Astrocyte of the spinal cord (primary cell): ENCODE data around the gene CRIM1.

Experiments
- DNase-seq: peaks from one replicate; pipeline ENCODE4 v3.0.0; 2011; ENCODE audit warnings: low read depth, low spot score
- H3K4me3 ChIP-seq: 2 replicates; pipeline ENCODE4 v1.5.1; 2011; ENCODE audit warnings: low read depth, mild to moderate bottlenecking, low read length, moderate library complexity
- in situ Hi-C: cut with HindIII; loops from 2 replicates; pipeline ENCODE4 v1.10.0; 2017; ENCODE audit warnings: low sequenced_read_pairs
- TF ChIP-seq, protein P1 (sequence below): IDR thresholded peaks from 2 replicates; pipeline ENCODE4 v1.5.1; 2012; ENCODE audit warnings: low read depth, mild to moderate bottlenecking, low read length, inconsistent platforms

The CRIM1 gene

DNA sequence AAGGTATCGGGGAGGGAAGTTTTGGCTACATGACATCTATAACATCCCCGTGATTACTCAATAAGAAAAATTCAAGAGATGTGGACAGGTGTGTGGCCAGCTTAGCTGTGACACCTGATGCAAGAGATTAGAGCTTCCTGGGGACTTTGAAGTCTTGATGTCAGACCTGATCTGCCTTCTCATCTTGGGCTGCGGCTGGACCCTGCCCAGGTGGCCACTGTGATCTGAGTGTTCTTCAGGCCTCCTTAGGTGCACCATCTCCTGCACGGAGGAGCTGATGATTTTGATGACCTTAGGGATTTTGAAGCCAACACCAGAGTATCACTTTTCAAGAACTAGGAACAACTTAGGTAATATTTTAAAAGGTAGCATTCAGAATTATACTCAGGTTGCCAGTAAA is 128.9 kb downstream of the CRIM1 start:
- no peak for DNase-seq
- TF ChIP-seq, protein P1, sequence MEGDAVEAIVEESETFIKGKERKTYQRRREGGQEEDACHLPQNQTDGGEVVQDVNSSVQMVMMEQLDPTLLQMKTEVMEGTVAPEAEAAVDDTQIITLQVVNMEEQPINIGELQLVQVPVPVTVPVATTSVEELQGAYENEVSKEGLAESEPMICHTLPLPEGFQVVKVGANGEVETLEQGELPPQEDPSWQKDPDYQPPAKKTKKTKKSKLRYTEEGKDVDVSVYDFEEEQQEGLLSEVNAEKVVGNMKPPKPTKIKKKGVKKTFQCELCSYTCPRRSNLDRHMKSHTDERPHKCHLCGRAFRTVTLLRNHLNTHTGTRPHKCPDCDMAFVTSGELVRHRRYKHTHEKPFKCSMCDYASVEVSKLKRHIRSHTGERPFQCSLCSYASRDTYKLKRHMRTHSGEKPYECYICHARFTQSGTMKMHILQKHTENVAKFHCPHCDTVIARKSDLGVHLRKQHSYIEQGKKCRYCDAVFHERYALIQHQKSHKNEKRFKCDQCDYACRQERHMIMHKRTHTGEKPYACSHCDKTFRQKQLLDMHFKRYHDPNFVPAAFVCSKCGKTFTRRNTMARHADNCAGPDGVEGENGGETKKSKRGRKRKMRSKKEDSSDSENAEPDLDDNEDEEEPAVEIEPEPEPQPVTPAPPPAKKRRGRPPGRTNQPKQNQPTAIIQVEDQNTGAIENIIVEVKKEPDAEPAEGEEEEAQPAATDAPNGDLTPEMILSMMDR, result no peak
- in situ Hi-C loops, result no loop called here
- no peak overlapping the region for H3K4me3 ChIP-seq

DNA sequence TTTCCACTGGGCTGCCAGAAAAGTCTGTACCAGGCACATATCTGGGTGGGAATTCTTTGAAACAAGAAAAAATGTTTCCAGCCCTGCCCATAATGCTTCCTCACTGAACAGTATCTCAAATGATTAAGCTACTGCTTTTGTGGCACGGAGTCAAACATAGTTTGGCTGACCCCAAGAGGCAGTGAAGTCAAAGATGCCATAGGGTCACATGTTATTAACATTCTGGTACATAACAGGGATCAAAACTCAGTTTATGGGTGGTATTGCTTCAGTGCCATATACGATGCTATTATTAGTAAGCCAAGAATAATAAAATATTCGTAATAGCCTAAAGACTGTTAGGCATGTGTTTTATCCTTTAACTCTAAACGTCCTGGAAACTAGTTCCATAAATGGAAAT is 129.9 kb downstream of the CRIM1 start:
- TF ChIP-seq, protein P1, result no peak
- in situ Hi-C loops, result no loop called here
- DNase-seq, result peak; percentile 84
- no peak overlapping the region for H3K4me3 ChIP-seq

DNA sequence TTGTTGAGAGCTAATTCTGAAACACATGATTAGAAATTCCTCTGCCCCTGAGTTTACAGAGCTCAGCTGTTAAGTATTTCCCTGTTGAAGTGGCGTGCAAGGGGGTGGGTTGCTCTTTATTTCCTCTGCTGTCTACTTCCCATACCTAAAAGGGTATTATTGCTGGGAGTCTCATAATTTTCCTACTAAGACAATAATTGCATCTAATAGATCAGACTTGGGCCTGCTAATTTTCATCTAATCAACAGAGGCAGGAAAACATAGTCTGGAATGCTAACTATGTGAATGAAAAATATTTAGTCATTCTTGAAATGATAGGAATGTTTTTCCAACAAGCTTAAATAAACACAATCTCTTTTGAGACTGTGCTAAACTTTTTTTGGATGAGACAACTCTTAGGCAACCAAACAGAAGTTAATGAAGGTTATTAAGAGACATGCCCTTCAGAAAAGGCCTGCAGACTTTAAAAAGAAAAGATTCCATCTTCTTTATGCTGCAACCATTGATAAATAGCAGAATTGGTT is 131.0 kb downstream of the CRIM1 start:
- TF ChIP-seq, protein P1, result no peak
- in situ Hi-C loops, result no loop called here
- peak; percentile 76 for DNase-seq
- no peak overlapping the region for H3K4me3 ChIP-seq

DNA sequence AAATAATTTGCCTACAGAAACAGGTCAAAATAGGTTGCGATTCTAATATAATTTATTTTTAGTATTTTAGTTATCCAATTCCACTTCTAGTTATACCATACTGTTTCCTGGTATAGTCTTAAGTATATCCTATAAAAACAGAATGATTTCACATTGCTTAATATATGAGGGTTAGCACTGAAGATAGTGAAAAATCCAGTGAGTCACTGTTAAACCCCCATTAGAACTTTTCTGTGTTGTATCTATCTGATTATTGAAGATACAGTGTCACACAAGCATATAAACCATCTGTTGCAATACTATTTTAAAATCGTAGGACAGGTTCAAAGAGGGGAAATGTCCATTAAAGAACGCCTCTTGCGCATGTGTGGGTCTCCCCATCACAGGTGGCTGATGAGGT is 132.4 kb downstream of the CRIM1 start:
- in situ Hi-C loops, result no loop called here
- no peak overlapping the region for H3K4me3 ChIP-seq
- TF ChIP-seq, protein P1, result no peak
- no peak for DNase-seq

DNA sequence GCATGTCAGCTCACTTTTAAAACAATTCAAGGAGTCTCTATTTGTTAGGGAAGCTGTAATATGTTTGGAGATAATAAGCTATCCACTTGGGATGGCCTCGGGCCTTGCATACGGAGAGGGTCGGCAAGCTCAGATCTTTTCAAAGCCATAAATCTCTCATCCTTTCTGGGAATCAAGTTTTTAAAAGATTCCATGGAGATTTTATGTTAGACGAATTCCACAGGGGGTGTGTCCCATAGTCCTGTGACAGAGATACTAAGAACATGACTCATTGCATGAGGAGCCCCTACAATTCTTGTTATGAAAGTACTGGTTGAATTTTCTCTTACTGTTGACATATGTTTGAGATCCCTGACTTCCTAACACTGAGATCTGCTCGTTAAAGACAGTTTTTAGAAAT is 133.7 kb downstream of the CRIM1 start:
- TF ChIP-seq, protein P1, result no peak
- H3K4me3 ChIP-seq, result no peak overlapping the region
- peak; percentile 63 for DNase-seq
- in situ Hi-C loops, result no loop called here

DNA sequence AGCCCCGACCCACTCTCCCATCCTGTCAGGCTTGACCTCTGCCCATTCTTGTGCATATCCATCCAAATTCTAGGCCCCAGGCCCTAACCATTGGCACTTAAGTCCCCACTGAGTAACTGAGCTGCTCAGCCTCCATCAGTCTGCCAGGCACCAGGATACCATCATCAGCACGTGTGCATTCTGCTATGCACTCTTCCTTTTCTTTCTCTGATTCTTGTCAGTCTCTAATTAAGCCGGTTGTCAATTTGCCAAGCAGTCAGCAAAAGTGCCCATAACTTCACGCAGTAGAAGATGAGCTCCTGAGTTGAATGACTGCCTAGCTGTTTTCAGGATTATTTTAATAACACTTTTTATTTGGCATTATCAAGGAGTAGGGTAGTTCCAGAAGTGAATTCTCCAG is 135.2 kb downstream of the CRIM1 start:
- H3K4me3 ChIP-seq, result no peak overlapping the region
- no peak for DNase-seq
- TF ChIP-seq, protein P1, result no peak
- in situ Hi-C loops, result no loop called here
